Fibroblast of lung (primary cell): ENCODE data around the gene LCORL. TPM values are rescaled to one million over a fixed set of nuclear protein-coding genes. Genes with fewer than 3 reads are reported as not detected.

Source experiments
- DNase-seq, 2 donors: peaks; one replicate each; pipeline versions ENCODE4 v3.0.0 to v3.0.0-alpha.2; 2010; ENCODE audit warnings: low read depth in 2 of 2
- H2AFZ ChIP-seq: 2 replicates; pipeline ENCODE4 v1.5.1; 2012; ENCODE audit warnings: low read length, control low read depth, inconsistent platforms
- H3K27ac ChIP-seq: 2 replicates; pipeline ENCODE4 v1.5.1; 2011; ENCODE audit warnings: low read length, control low read depth; ENCODE audit not compliant: insufficient read depth
- H3K27me3 ChIP-seq: 2 replicates; pipeline ENCODE4 v1.5.1; 2011; ENCODE audit warnings: mild to moderate bottlenecking, low read length; ENCODE audit not compliant: control insufficient read depth, insufficient read depth
- H3K36me3 ChIP-seq: 2 replicates; pipeline ENCODE4 v1.5.1; 2011; ENCODE audit warnings: low read length; ENCODE audit not compliant: control insufficient read depth, insufficient read depth
- H3K4me1 ChIP-seq: 2 replicates; pipeline ENCODE4 v1.5.1; 2011; ENCODE audit warnings: low read length; ENCODE audit not compliant: control insufficient read depth, insufficient read depth; ENCODE audit errors: extremely low read depth
- H3K4me2 ChIP-seq: 2 replicates; pipeline ENCODE4 v1.5.1; 2011; ENCODE audit warnings: low read length, control low read depth; ENCODE audit not compliant: insufficient read depth; ENCODE audit errors: extremely low read depth
- H3K4me3 ChIP-seq, 4 experiments: fragments of 200-600 bp in 1 of 4; sonication (generic) in 1 of 4; replicated peaks in 1 of 4; 2 replicates each; pipeline ENCODE4 v1.5.1; 2011 to 2016; ENCODE audit warnings: low read length in 4 of 4, low read depth in 3 of 4, mild to moderate bottlenecking in 3 of 4, control low read depth in 2 of 4, inconsistent platforms in 1 of 4, mixed read lengths in 1 of 4; ENCODE audit not compliant: insufficient read depth in 1 of 4; ENCODE audit errors: control extremely low read depth in 1 of 4
- H3K79me2 ChIP-seq: 2 replicates; pipeline ENCODE4 v1.5.1; 2012; ENCODE audit warnings: mild to moderate bottlenecking, low read length, inconsistent platforms; ENCODE audit not compliant: control insufficient read depth, insufficient read depth
- H3K9ac ChIP-seq: 2 replicates; pipeline ENCODE4 v1.5.1; 2011; ENCODE audit warnings: mild to moderate bottlenecking, low read length, control low read depth; ENCODE audit not compliant: insufficient read depth
- H3K9me3 ChIP-seq: 2 replicates; pipeline ENCODE4 v1.5.1; 2012; ENCODE audit warnings: low read depth, low read length; ENCODE audit not compliant: control insufficient read depth, insufficient read depth
- H4K20me1 ChIP-seq: 2 replicates; pipeline ENCODE4 v1.5.1; 2011; ENCODE audit warnings: low read length; ENCODE audit not compliant: control insufficient read depth, insufficient read depth; ENCODE audit errors: extremely low read depth
- CTCF ChIP-seq, 2 donors: IDR thresholded peaks in 1 of 2; conservative IDR thresholded peaks in 1 of 2; 1 replicate in 1 of 2; 2 replicates in 1 of 2; pipeline ENCODE4 v1.5.1; 2011 to 2012; ENCODE audit warnings: low read length in 2 of 2, control low read depth in 1 of 2, inconsistent platforms in 1 of 2, low read depth in 1 of 2, mild to moderate bottlenecking in 1 of 2
- EZH2 ChIP-seq: IDR thresholded peaks from 2 replicates; pipeline ENCODE4 v1.5.1; 2012; ENCODE audit warnings: low read length, control low read depth, mild to moderate bottlenecking; ENCODE audit errors: missing control alignments
- polyA plus RNA-seq, 2 donors: library from polyadenylated mRNA; depleted of rRNA in 1 of 2; stranded (reverse) in 1 of 2; unstranded in 1 of 2; fragments of >200 nt; gene quantifications; 2 replicates each; pipeline ENCODE4 v1.2.1, GENCODE V29; 2011 to 2012; ENCODE audit warnings: missing spikeins in 1 of 2
- total RNA-seq: library from RNA; depleted of rRNA; stranded (reverse); fragments of >200 nt; gene quantifications from 2 replicates; pipeline ENCODE4 v1.2.1, GENCODE V29; 2014

Gene LCORL
- total and polyA plus RNA-seq, 2 donors (not counting 1 experiment from before 2014, with no cell fraction given) = 8.5 to 13.5 TPM

DNA sequence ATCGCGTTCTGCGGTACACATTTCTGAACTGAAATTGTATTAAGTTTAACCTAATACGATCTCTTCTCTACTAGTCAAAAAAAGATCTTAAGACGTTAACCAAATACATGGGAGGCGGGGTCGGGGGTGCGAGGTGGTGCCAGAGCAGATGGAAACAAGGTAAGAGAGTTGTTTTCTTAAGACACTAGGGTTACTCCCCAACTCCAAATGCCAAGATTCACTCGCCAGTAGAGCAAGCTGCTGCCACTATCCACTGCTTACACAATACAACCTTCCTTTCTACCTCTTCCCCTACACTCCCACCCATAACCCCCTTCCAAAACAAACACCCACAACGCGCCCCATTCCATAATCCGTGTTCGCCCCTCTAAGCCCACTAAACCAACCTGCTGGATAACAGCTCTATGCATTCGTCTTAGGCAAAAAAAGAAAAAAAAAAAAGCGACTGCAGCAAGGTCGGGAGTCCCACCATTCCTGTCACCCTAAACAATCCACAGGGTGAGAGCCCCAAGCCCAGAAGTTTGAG, 1.3 kb downstream of the LCORL start:
- Histone ChIP-seq H3K27me3 (no peaks in the 10 kb centered on the region), H2AFZ (peak overlapping the region; percentile 94), H3K9me3 (no peaks in the 10 kb centered on the region), H3K9ac (peak overlapping the region; percentile 67), H3K79me2 (peaks cover 54% of the 10 kb centered on the region), H3K4me2 (peak overlapping the region; percentile 86), H3K27ac (peak overlapping the region; percentile 91), H3K4me3 (peak overlapping the region; percentile 59 to 98 (median 90)), H3K36me3 (no peaks in the 10 kb centered on the region), H3K4me1 (no peaks in the 10 kb centered on the region), H4K20me1 (no peaks in the 10 kb centered on the region)
- TF ChIP-seq CTCF (conservative IDR thresholded peaks at IDR 0.05 in 1 of 2, IDR thresholded peaks at IDR 0.05 in 1 of 2; ENCODE audit: low read depth in 1 of 2, low read length in 2 of 2) = no peak
- no peak for TF ChIP-seq EZH2
- peak; percentile 9 to 20 for DNase-seq

DNA sequence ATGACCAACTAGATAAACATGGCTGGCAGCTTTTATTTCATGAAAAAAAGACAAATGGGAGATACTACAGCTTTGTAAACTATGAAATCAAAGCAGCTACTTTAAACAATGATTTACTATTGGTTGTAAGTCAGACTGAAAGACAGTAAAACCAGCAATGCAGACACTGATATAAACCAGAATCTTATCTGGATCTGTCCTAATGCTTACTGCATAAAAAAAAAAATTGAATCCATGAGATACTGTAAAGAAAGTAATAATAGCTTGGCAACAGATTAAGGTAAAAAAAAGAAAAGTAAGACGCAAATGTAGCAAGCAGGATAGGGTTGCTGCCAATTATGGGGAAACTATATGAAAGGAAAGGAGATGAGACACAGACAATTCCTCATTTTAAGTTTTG, 7.3 kb downstream of the LCORL start:
- Histone ChIP-seq H3K9me3 (no peaks in the 10 kb centered on the region), H3K9ac (no peak overlapping the region), H3K27me3 (no peaks in the 10 kb centered on the region), H3K4me1 (no peaks in the 10 kb centered on the region), H3K36me3 (no peaks in the 10 kb centered on the region), H2AFZ (no peak overlapping the region), H3K4me3 (no peak overlapping the region), H4K20me1 (no peaks in the 10 kb centered on the region), H3K79me2 (peaks cover 92% of the 10 kb centered on the region), H3K4me2 (no peak overlapping the region), H3K27ac (no peak overlapping the region)
- no peak for TF ChIP-seq CTCF (conservative IDR thresholded peaks at IDR 0.05 in 1 of 2, IDR thresholded peaks at IDR 0.05 in 1 of 2; ENCODE audit: low read depth in 1 of 2, low read length in 2 of 2)
- TF ChIP-seq EZH2 = no peak
- no peak for DNase-seq

- Histone ChIP-seq H3K36me3 (no peaks in the 10 kb centered on the region), H3K4me3 (no peak overlapping the region), H3K9me3 (no peaks in the 10 kb centered on the region), H3K27me3 (no peaks in the 10 kb centered on the region), H3K4me1 (no peaks in the 10 kb centered on the region), H3K27ac (no peak overlapping the region), H2AFZ (no peak overlapping the region), H3K4me2 (no peak overlapping the region), H3K9ac (no peak overlapping the region), H4K20me1 (no peaks in the 10 kb centered on the region), H3K79me2 (peaks cover 86% of the 10 kb centered on the region)
- TF ChIP-seq EZH2 (no peak), CTCF (conservative IDR thresholded peaks at IDR 0.05 in 1 of 2, IDR thresholded peaks at IDR 0.05 in 1 of 2; ENCODE audit: low read depth in 1 of 2, low read length in 2 of 2) (no peak)
- no peak for DNase-seq
Measured at GRCh38 chr4:18012807-18013462, 8.6 kb downstream of the LCORL start.
